C4-2B (cell line): ENCODE results near the gene RELN.

Experiments used
- CTCF ChIP-seq: fragments of 450-650 bp; conservative IDR thresholded peaks from 2 replicates; pipeline ENCODE4 v1.5.1; 2017; ENCODE audit warnings: mild to moderate bottlenecking
- ZFX ChIP-seq: fragments of 450-650 bp; IDR thresholded peaks from 2 replicates; pipeline ENCODE4 v1.6.1; 2017

- TF ChIP-seq CTCF (peak; percentile 46), ZFX (no peak)
Measured at GRCh38 chr7:103613655-103614642, 375.5 kb downstream of the RELN start.
